Measurements from ENCODE around the gene TMEM14A.
"Not testable (repeated sequence)": the region's sequence is repeated elsewhere in the genome, so short reads cannot be mapped to it uniquely, and the experiment has no call there.

The TMEM14A gene

GRCh38 chr6:52697903-52698302 is 27.0 kb downstream of the TMEM14A start:
- H3K27me3 ChIP-seq (ENCODE audit: low read depth, low read length): no peaks in the 10 kb centered on the region
- H3K4me3 ChIP-seq (ENCODE audit: low read depth in 1 of 2, low read length in 2 of 2): no peak overlapping the region
- H3K4me1 ChIP-seq (ENCODE audit: control insufficient read depth in 1 of 2, insufficient read depth in 2 of 2, low read length in 2 of 2): no peaks in the 10 kb centered on the region
- H3K36me3 ChIP-seq (ENCODE audit: control insufficient read depth in 1 of 2, insufficient read depth in 2 of 2, low read length in 2 of 2): no peaks in the 10 kb centered on the region
- H3K27ac ChIP-seq (ENCODE audit: low read length): no peak overlapping the region
- H3K9me3 ChIP-seq (ENCODE audit: control insufficient read depth in 1 of 2, low read length in 2 of 2): no peaks in the 10 kb centered on the region

GRCh38 chr6:52704060-52704459 is 33.1 kb downstream of the TMEM14A start:
- Histone ChIP-seq H3K4me1 (ENCODE audit: control insufficient read depth in 1 of 2, insufficient read depth in 2 of 2, low read length in 2 of 2) (no peaks in the 10 kb centered on the region), H3K9me3 (ENCODE audit: control insufficient read depth in 1 of 2, low read length in 2 of 2) (no peaks in the 10 kb centered on the region), H3K27ac (ENCODE audit: low read length) (no peak overlapping the region), H3K36me3 (ENCODE audit: control insufficient read depth in 1 of 2, insufficient read depth in 2 of 2, low read length in 2 of 2) (no peaks in the 10 kb centered on the region), H3K4me3 (ENCODE audit: low read depth in 1 of 2, low read length in 2 of 2) (no peak overlapping the region), H3K27me3 (ENCODE audit: low read depth, low read length) (no peaks in the 10 kb centered on the region)

GRCh38 chr6:52704781-52705502 is 34.0 kb downstream of the TMEM14A start:
- H3K9me3 ChIP-seq (ENCODE audit: control insufficient read depth in 1 of 2, low read length in 2 of 2); H3K4me1 ChIP-seq (ENCODE audit: control insufficient read depth in 1 of 2, insufficient read depth in 2 of 2, low read length in 2 of 2); H3K36me3 ChIP-seq (ENCODE audit: control insufficient read depth in 1 of 2, insufficient read depth in 2 of 2, low read length in 2 of 2); H3K4me3 ChIP-seq (ENCODE audit: low read depth in 1 of 2, low read length in 2 of 2); H3K27ac ChIP-seq (ENCODE audit: low read length); H3K27me3 ChIP-seq (ENCODE audit: low read depth, low read length): not testable (repeated sequence)

DNA sequence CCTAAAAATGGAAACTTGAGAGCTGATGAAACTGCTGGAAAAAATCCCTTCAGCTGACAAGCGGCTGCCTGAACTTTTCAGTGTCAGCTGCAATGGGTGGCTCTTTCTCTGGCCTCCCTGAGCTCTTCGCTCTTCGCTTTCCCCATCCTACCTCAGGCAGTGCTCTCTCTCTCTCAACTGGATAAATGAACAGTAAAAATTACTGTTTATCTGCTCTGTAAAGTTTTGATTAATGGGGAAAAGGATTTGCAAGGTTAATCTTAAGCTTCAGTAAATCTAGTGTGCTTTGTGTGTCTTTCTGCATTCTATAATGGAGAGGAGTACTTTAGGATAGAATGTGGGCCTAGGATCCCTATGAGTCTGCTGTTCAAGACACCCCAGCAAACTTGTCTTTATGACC is 35.1 kb downstream of the TMEM14A start:
- H3K9me3 ChIP-seq (ENCODE audit: control insufficient read depth in 1 of 2, low read length in 2 of 2): no peaks in the 10 kb centered on the region
- no peaks in the 10 kb centered on the region for H3K4me1 ChIP-seq (ENCODE audit: control insufficient read depth in 1 of 2, insufficient read depth in 2 of 2, low read length in 2 of 2)
- no peaks in the 10 kb centered on the region for H3K36me3 ChIP-seq (ENCODE audit: control insufficient read depth in 1 of 2, insufficient read depth in 2 of 2, low read length in 2 of 2)
- no peak overlapping the region for H3K4me3 ChIP-seq (ENCODE audit: low read depth in 1 of 2, low read length in 2 of 2)
- no peaks in the 10 kb centered on the region for H3K27me3 ChIP-seq (ENCODE audit: low read depth, low read length)
- H3K27ac ChIP-seq (ENCODE audit: low read length): no peak overlapping the region

- H3K4me3 ChIP-seq (ENCODE audit: low read depth in 1 of 2, low read length in 2 of 2): no peak overlapping the region
- no peaks in the 10 kb centered on the region for H3K36me3 ChIP-seq (ENCODE audit: control insufficient read depth in 1 of 2, insufficient read depth in 2 of 2, low read length in 2 of 2)
- no peaks in the 10 kb centered on the region for H3K4me1 ChIP-seq (ENCODE audit: control insufficient read depth in 1 of 2, insufficient read depth in 2 of 2, low read length in 2 of 2)
- no peak overlapping the region for H3K27ac ChIP-seq (ENCODE audit: low read length)
- no peaks in the 10 kb centered on the region for H3K27me3 ChIP-seq (ENCODE audit: low read depth, low read length)
- no peaks in the 10 kb centered on the region for H3K9me3 ChIP-seq (ENCODE audit: control insufficient read depth in 1 of 2, low read length in 2 of 2)
These were observed 37.2 kb downstream of the TMEM14A start for GRCh38 chr6:52707963-52708680.

- Histone ChIP-seq H3K36me3 (ENCODE audit: control insufficient read depth in 1 of 2, insufficient read depth in 2 of 2, low read length in 2 of 2) (no peaks in the 10 kb centered on the region), H3K9me3 (ENCODE audit: control insufficient read depth in 1 of 2, low read length in 2 of 2) (no peaks in the 10 kb centered on the region), H3K4me3 (ENCODE audit: low read depth in 1 of 2, low read length in 2 of 2) (no peak overlapping the region), H3K4me1 (ENCODE audit: control insufficient read depth in 1 of 2, insufficient read depth in 2 of 2, low read length in 2 of 2) (no peaks in the 10 kb centered on the region), H3K27ac (ENCODE audit: low read length) (no peak overlapping the region), H3K27me3 (ENCODE audit: low read depth, low read length) (no peaks in the 10 kb centered on the region)
These were observed 41.2 kb downstream of the TMEM14A start for GRCh38 chr6:52712136-52712535.

DNA sequence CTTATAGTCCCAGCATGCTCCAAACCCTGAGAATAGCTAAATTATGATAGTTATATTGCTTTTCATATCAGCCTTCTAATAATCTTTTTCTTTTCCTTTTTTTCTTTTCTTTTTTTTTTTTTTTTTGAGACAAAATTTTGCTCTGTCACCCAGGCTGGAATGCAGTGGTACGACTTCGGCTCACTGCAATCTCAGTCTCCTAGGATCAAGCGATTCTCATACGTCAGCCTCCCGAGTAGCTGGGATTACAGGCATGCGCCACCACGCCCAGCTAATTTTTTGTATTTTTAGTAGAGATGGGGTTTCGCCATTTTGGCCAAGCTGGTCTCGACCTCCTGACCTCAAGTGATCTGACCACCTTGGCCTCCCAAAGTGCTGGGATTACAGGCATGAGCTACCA is 43.8 kb downstream of the TMEM14A start:
- not testable (repeated sequence) for H3K4me1 ChIP-seq (ENCODE audit: control insufficient read depth in 1 of 2, insufficient read depth in 2 of 2, low read length in 2 of 2); H3K27me3 ChIP-seq (ENCODE audit: low read depth, low read length); H3K27ac ChIP-seq (ENCODE audit: low read length); H3K9me3 ChIP-seq (ENCODE audit: control insufficient read depth in 1 of 2, low read length in 2 of 2); H3K4me3 ChIP-seq (ENCODE audit: low read depth in 1 of 2, low read length in 2 of 2); H3K36me3 ChIP-seq (ENCODE audit: control insufficient read depth in 1 of 2, insufficient read depth in 2 of 2, low read length in 2 of 2)

DNA sequence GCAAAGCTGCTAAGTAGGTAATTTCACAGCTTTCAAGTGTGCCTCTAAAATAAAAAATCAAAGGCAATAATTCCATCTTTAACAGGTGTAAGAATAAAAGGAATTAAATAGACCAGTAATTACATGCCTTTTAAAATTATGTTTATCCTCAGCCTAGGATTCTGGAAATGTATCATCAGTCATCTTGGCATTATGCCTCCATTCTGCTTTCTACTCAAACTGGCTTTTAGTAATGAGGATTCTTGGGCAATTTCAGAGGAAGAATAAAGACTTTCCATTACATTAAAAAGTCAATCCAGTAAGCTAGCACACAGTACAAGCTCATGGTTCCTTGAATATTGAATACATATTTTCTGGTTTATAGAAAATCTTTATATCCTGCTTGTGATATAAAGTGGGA is 47.6 kb downstream of the TMEM14A start:
- Histone ChIP-seq H3K9me3 (ENCODE audit: control insufficient read depth in 1 of 2, low read length in 2 of 2) (no peaks in the 10 kb centered on the region), H3K36me3 (ENCODE audit: control insufficient read depth in 1 of 2, insufficient read depth in 2 of 2, low read length in 2 of 2) (no peaks in the 10 kb centered on the region), H3K4me1 (ENCODE audit: control insufficient read depth in 1 of 2, insufficient read depth in 2 of 2, low read length in 2 of 2) (no peaks in the 10 kb centered on the region), H3K27me3 (ENCODE audit: low read depth, low read length) (no peaks in the 10 kb centered on the region), H3K27ac (ENCODE audit: low read length) (no peak overlapping the region), H3K4me3 (ENCODE audit: low read depth in 1 of 2, low read length in 2 of 2) (no peak overlapping the region)

- no peaks in the 10 kb centered on the region for H3K27me3 ChIP-seq (ENCODE audit: low read depth, low read length)
- H3K27ac ChIP-seq (ENCODE audit: low read length): no peak overlapping the region
- no peaks in the 10 kb centered on the region for H3K36me3 ChIP-seq (ENCODE audit: control insufficient read depth in 1 of 2, insufficient read depth in 2 of 2, low read length in 2 of 2)
- H3K9me3 ChIP-seq (ENCODE audit: control insufficient read depth in 1 of 2, low read length in 2 of 2): no peaks in the 10 kb centered on the region
- H3K4me1 ChIP-seq (ENCODE audit: control insufficient read depth in 1 of 2, insufficient read depth in 2 of 2, low read length in 2 of 2): no peaks in the 10 kb centered on the region
- no peak overlapping the region for H3K4me3 ChIP-seq (ENCODE audit: low read depth in 1 of 2, low read length in 2 of 2)
These were observed 49.4 kb downstream of the TMEM14A start for GRCh38 chr6:52720321-52720720.

- Histone ChIP-seq H3K4me3 (ENCODE audit: low read depth in 1 of 2, low read length in 2 of 2) (no peak overlapping the region), H3K27ac (ENCODE audit: low read length) (no peak overlapping the region), H3K27me3 (ENCODE audit: low read depth, low read length) (no peaks in the 10 kb centered on the region), H3K9me3 (ENCODE audit: control insufficient read depth in 1 of 2, low read length in 2 of 2) (no peaks in the 10 kb centered on the region), H3K36me3 (ENCODE audit: control insufficient read depth in 1 of 2, insufficient read depth in 2 of 2, low read length in 2 of 2) (no peaks in the 10 kb centered on the region), H3K4me1 (ENCODE audit: control insufficient read depth in 1 of 2, insufficient read depth in 2 of 2, low read length in 2 of 2) (no peaks in the 10 kb centered on the region)
These were observed 53.1 kb downstream of the TMEM14A start for GRCh38 chr6:52724042-52724405.

DNA sequence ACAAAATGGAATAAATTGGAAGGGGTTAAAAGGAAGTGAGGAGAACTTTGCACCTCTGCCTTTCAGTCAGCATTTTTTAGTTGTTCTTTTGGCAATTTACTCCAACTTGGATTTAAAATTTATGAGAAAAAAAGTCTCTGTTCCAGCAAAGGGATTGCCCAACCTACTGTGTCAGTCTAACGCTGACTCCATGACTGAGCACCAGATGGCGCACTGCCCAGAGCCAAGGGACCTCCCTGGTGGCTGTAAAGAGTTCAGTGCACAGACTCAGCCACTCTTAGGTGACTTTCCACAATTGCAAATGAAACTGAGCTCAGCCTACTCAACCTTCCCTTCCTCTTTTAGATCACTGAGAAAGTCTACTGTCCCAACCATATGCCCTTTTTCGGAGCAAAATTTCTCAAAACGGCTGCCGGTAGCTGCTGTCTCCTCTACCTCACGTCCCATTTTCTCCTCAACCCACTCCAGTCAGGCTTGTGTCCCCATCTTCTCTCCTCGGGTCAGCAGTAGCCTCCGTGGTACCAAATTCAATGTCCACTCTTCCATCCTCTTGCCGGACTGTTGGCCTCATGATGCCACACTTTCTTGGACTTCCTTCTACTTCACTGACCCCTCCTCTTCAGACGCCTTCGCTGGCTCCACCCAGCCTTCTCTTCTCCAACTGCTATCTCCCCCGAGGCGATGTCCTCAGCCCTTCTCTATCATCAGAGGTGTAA is 53.7 kb downstream of the TMEM14A start:
- Histone ChIP-seq H3K27me3 (ENCODE audit: low read depth, low read length) (no peaks in the 10 kb centered on the region), H3K4me3 (ENCODE audit: low read depth in 1 of 2, low read length in 2 of 2) (no peak overlapping the region), H3K36me3 (ENCODE audit: control insufficient read depth in 1 of 2, insufficient read depth in 2 of 2, low read length in 2 of 2) (no peaks in the 10 kb centered on the region), H3K9me3 (ENCODE audit: control insufficient read depth in 1 of 2, low read length in 2 of 2) (no peaks in the 10 kb centered on the region), H3K4me1 (ENCODE audit: control insufficient read depth in 1 of 2, insufficient read depth in 2 of 2, low read length in 2 of 2) (no peaks in the 10 kb centered on the region), H3K27ac (ENCODE audit: low read length) (peak overlapping the region; percentile 61)

All from muscle layer of duodenum (tissue), 2 donors.